M059J (cell line): ENCODE data around the gene UBE2I. TPM values are rescaled to one million over a fixed set of nuclear protein-coding genes. Genes with fewer than 3 reads are reported as not detected.
A peak's percentile ranks its signal among the peaks of the same experiment; 100 is the strongest.
"Not testable (repeated sequence)": the region's sequence is repeated elsewhere in the genome, so short reads cannot be mapped to it uniquely, and the experiment has no call there.

ENCODE experiments used
- DNase-seq: peaks from one replicate; pipeline ENCODE4 v3.0.0-alpha.2; 2012; ENCODE audit warnings: low read depth
- total RNA-seq: library from RNA; depleted of rRNA; stranded (reverse); fragments of >200 nt; shearing (Covaris generic); gene quantifications from 2 replicates; pipeline ENCODE4 v1.2.3, GENCODE V29; 2014; rRNA removed

The UBE2I gene
- total RNA-seq: 85.7 and 87.6 TPM in 2 replicates

DNA sequence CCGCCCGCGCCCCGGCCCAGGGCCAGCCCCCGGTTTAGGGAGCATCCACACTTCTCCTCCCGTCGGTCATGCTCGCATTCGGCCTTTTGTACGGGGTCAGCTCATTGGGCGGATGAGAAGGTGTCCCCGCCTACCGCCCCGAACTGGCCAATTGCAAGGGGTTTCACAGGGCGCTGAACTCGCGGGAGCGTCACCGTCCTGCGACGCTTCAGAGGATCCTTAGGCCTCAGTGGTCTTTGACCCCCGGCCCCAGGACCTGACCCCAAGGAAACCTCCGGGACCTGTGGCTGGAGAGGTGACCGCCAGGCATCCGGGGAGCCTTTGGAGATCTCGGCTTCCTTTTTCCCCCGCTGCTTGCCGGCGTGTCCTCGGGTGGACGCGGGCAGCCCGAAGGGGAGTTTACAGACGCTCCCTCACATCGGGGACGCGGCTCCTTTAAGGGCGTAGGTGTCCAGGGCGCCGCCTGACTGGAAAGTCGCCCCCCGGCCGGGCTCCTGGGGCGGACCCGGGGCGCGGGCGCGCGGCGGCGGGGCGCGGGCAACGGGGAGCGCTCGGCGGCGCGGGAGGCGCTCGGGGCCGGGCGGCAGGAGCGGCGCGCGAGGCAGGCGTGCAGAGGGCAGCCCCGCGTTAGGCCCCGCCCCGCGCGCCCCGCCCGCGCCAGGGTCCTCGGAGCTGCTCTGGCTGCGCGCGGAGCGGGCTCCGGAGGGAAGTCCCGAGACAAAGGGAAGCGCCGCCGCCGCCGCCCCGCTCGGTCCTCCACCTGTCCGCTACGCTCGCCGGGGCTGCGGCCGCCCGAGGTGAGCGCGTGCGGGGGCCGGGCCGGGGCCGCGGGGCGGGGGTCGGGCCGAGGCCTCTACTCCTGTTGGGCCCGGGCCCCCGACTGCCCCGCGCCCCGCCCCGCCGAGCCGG, at the start of gene UBE2I:
Gene UBE2I, plus strand, starts transcription at position 660 of the 909 bp plus-strand sequence. CDS start 4,395 bp downstream, outside the sequence.
- DNase-seq: peak; percentile 91

DNA sequence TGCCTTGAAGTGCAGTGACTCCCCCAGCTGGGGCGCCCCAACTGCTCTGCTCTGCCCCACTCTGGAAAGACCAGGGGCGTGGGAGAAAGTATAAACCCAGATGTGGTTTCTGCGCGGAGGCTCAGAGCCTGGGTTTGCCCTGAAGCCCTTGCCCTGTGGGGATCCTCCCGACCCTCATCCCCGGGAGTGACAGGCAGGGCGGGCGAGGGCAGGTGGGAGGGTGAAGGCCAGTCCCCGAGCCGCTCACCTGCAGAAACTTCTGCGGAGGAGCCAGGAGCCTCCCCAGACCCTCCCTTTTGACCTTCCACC, 49.7 kb upstream of the UBE2I start:
- DNase-seq: no peak

DNA sequence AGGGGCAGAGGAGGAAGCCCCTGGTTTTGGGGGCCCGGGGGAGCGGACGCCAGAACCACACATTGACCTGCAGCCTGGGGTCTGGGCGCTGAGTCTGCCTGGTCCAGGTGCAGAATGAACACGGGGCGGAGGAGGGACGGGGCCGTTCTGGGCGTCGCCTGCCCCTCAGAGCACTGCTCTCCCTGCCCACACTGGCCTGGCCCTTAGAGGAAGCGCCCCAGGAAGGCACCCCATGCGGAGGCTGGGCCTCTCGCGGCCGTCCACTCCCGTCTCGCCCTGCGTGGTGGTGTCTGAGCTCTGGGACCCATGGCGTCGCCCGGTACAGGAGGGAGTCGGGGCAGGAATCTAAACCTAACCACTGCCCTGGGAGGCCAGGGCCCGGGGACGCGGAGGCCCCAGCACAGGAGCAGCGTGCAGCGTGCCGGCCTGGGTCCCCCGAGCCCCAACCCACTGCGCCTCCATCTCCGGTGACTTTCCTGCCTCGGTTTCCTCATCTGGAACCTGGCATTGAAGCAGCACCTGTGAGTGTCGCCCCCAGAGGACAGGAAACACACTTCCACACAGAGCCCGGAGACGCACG, 49.2 kb upstream of the UBE2I start:
- no peak for DNase-seq

DNA sequence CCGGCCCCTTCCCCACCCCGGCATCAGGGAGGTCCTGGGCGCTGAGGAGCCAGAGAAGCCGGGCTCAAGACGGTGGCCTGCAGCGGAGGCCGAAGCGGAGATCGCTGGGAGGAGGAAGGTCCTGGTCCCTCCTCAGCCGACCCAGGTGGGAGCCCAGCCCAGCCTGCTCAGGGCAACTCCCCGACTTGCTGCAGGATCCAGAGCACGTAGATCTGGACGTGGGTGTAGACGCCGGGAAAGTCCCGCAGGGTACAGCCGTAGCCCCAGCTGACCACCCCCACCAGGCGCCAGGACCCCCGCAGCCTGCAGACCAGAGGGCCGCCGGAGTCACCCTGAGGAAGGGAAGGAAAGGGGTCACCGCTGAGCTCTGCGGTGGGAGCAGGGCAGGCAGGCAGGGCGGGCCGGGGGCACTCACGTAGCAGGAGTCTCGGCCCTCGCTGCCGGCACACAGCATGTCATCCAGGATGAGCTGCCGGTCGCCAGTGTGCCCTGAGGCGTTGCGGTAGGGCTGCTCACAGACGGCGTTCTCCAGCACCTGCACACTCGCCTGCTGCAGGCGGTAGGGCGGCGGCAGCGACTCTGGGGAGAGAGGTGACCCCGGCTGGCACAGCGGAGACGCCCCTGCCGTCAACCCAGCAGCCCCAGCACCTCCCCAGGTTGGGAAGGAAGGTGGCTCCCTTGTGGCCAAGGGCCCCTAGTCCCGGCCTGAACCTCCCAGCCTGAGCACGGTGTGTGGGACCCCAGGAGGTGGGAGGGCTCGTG, 48.1 kb upstream of the UBE2I start:
- DNase-seq: peak; percentile 36

DNA sequence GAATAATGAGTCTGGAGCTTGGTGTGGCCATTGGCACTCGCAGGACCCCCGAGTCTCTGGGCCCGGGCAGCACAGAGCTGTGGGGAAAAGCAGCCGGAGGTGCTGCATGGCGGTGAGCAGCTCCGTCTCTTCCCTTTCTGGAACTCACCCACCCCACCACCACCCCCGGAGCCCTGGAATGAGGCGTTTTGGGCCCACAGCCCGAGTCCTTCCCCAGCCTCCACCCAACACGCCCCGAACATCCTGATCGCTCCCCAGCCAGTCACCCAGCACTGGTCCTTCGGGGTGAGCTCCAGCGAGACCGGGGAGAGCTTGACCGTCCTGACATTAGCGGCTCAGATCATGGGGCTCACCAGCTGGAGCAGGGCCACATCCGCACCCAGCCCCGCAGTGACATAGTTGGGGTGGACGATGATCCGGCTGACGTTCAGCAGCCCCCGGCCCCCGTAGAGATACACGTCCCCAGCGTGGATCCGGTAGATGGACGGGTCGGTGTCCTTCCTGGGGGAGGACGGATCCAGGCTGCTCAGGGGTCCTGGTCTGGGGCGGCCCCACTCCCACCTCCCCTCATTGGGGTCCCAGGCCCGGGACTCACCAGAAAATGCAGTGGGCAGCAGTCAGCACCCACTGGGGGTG, 47.1 kb upstream of the UBE2I start:
- DNase-seq: no peak

DNA sequence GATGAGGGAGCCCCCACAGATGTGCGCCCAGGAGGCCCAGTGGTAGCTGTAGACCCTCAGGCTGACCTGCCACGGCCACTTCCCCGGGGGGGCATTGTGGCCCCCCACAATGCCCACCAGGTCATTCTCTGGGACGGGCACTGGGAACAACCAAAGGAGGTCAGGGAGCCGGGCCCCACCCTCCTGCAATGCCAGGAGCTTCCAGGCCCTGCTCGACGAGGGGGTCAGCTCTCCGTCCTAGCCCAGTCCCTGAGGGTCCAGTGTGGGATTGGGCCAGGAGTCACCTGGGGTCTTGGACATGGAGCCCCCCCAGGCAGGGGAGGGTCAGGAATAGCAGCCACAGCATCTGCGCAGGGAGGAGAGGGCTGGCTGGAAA, 46.6 kb upstream of the UBE2I start:
- DNase-seq: no peak

DNA sequence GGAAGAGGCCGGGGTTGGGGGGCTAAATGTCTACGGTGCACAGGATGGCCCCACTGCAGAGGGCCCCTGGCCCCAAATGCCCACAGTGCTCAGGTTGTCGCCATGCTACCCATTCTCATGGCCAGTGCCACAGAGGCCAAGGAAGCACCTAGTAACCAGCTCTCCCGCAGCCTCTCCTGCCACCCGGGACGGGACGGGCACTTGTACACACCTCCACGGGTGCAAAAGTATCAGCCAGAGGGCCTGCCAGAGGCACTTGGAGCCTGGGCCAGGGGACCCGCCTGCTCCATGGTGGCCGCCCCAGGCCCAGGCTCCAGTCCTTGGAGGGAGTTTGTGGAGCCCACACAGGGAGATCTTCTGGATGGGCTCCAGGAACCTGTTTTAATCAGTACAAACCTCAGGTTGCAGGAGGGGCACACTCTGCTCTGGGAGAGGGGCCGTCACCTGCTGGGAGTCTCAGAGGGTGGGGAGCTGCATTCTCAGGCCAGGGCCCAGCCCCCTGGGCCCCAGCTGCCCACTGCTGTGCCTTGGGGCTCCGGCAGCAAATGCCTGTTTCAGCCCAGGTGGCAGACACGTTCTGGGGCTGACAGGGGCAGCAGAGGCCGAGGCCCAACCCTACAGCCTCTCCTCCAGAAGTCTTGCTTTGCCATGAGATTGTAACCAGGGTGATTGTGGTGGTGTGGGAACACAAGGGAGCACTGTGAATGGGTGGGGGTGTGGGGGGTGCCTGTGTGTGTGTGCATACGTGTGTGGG, 45.7 kb upstream of the UBE2I start:
- no peak for DNase-seq

DNA sequence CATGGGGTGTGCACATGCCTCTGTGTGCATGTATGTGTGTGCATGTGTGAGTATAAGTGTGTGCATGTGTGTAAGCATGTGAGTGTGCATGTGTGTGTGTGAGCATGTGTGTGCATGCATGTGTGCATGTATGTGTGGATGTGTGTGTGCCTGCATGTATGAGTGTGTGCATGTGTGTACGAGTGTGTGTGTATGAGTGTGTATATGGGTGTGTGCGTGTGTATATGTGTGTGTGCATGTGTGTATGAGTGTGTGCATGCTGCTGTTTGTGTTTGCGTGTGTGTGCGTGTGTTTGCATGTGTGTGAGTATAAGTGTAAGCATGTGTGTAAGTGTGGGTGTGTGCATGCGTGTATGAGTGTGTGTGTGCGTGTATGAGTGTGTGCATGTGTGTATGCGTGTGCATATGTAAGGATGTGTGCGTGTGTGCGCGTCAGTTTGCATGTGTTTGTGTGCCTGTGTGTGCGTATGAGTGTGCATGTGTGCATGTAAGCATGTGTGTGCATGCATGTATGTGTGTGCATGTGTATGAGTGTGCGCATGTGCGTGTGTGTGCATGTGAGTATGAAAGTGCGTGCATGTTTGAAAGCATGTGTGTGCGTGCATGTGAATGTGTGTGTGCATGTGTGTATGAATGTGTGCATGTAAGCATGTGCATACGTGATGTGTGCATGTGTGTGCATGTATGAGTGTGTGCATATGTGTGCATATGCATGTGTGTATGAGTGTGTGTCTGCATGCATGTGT, 44.9 kb upstream of the UBE2I start:
- DNase-seq: no peak

DNA sequence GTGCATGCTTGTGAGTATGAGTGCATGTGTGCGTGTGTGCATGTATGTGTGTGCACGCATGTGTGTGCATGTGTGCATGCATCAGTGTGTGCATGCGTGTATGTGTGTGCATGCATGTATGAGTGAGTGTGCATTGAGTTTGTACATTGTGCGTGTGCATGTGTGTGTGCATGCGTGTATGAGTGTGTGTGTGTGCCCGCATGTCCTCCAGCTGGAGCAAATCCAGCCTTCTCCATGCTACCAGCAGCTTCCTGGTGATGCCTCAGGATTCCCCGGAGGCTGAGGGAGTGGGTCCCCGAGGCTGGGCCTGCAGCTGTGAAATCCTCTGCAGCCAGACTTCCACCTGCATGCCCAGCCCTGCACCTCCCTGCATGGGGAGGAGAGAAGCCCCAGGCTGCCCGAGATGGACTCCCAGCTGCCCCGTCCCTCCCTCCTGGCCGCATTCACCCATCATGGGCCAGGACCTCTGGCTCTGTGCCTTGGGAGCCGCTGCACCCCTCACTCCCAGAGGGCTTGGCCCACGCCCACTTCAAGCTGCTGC, 44.3 kb upstream of the UBE2I start:
- no peak for DNase-seq

DNA sequence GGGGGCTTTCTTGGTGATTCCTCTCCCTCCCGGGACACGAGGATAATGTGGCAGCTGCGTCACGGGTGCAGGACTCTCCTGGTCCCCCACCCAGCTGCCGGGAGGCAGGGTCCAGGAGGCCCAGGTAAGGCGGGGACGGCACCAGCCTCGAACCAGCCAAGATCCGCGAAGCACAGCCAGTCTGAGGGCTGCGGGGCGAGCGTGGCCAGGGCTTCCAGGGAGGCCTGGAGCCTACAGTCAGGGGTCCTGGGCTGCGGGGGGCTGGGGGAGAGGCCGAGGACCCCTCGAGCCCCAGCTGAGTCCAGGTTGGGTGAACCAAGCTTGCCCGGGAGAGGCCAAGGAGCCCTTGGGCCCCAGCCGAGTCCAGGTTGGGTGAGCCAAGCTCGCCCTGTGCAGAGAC, 43.6 kb upstream of the UBE2I start:
- no peak for DNase-seq

DNA sequence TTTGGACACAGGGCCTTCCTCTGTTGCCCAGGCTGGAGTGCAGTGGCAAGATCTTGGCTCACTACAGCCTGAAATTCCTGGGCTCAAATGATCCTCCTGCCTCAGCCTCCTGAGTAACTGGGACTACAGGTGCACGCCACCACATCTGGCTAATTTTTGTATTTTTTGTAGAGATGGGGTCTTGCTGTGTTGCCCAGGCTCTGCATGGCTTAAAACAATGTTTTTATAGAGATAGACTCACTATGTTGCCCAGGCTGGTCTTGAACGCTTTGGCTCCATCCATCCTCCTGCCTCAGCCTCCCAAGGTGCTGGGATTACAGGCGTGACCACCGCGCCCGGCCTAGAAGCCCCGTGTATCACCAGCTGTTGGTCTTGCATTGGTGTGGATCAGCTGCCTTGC, 40.0 kb upstream of the UBE2I start:
- not testable (repeated sequence) for DNase-seq

DNA sequence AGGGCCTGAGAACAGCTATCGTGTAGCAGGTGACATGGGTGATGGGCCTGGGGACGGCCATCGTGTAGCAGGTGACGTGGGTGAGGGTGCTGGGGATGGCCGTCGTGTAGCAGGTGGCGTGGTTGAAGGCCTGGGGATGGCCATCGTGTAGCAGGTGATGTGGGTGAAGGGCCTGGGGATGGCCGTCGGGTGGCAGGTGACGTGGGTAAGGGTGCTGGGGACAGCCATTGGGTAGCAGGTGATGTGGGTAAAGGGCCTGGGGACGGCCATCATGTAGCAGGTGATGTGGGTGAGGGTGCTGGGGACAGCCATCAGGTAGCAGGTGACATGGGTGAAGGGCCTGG, 38.1 kb upstream of the UBE2I start:
- DNase-seq: no peak

DNA sequence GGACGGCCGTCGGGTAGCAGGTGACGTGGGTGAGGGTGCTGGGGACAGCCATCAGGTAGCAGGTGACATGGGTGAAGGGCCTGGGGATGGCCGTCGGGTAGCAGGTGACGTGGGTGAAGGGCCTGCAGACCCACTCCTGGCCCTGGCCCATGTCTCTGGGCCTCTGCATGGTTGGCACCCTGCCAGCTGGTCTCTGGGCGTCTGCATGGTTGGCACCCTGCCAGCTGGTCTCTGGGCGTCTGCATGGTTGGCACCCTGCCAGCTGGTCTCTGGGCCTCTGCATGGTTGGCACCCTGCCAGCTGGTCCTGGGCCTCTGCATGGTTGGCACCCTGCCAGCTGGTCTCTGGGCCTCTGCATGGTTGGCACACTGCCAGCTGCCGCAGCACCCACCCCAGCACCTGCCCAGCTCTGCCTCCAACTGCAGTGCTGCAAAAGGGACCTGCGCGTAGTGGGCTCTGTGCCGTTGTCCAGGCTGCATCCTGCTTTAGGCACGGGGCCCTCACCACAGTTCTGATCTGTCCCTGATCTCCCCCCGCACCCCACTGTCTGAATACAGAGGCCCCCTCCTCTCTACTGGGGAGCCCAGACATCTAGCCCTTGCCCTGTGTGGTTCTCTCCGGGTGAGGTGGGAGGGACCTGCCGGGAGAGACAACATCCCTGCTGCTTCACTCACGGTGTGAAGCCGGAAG, 37.6 kb upstream of the UBE2I start:
- not testable (repeated sequence) for DNase-seq

DNA sequence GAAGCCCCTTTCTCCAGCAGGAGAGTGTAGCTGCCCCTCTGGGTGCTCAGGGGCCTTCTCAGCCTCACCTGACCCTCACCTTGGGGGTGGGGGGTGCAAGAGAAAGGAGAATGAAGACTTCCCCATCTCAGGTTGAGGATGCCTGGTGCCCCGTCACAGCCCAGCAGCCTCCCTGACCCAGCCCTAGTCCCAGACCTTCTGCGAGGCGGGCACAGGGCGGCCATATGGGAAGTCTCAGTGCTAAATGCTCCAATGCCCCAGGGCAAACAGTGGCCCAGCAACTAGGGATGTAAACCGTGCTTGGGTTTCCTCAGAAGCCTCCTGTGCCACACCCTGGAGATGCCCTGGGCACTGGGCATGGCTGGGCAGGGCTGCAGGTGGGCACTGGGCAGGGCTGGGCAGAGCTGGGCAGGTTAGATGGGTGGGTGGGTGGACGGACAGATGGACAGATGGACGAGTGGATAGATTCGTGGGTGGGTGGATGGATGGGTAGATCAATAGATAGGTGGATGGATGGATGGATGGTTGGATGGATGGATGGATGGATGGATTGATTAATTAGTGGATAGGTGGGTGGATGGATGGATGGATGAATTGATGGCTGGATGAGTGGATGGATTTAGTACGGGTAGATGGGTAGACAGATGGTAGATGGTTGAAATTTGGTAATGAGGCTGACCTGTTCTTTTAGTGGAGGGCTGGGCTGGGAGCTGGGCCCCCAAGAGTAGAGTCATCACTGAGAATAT, 36.8 kb upstream of the UBE2I start:
- no peak for DNase-seq

DNA sequence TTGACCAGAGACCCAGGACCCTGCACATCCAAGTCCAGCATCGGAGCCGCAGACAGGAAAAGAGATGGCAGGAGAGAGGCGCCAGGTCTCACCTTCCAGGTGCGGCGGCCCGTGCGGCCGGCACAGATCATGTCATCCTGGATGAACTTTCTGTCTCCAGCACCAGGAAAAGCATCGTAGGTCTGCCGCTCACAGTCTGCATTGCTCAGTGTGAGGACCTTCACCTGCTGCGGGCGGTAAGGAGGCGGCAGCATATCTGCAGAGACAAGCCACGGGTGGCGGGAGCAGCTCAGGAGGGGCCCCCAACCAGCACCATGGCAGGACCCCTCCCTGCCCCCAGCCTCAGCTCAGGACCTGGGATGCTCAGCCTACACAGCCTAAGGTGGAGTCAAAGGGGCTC, 35.6 kb upstream of the UBE2I start:
- DNase-seq: no peak

DNA sequence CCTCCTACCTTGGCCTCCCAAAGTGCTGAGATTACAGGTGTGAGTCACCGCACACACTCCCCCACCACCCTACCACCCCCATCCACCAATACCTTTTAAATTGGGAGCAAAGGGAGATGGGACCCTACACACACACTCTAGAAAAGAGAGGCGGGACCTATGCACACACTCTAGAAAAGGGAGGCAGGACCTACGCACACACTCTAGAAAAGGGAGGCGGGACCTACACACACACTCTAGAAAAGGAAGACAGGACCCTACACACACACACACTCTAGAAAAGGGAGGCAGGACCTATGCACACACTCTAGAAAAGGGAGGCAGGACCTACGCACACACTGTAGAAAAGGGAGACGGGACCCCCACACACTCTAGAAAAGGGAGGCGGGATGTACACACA, 34.7 kb upstream of the UBE2I start:
- no peak for DNase-seq

DNA sequence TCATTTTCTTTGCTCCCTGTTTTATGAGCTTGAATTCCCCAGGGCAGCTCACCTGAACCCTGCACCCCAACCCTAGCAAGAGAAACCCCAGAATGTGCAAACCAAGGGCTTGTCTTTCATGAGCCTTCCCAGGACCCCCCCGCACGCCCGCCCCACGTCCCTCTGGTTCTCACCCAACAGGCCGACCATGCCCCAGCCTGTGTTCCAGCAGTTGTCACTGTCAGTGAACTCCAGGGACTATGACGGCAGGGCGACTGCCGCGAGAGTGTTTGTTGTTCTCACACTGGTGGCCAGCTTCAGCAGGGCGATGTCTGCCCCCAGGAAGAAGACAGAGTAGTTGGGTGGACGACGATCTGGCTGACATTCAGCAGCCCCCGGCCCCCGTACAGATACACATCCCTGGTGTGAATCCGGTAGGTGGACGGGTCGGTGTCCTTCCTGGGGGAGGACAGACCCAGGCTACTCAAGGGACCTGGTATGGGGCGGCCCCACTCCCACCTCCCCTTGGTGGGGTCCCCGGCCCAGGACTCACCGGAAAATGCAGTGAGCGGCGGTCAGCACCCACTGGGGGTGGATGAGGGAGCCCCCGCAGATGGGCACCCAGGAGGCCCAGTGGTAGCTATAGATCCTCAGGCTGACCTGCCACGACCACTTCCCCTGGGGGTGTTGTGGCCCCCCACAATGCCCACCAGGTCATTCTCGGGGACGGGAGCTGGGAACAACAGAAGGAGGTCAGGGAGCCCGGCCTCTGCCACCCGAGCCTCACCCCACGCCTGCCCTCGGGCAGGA, 33.5 kb upstream of the UBE2I start:
- DNase-seq: no peak

DNA sequence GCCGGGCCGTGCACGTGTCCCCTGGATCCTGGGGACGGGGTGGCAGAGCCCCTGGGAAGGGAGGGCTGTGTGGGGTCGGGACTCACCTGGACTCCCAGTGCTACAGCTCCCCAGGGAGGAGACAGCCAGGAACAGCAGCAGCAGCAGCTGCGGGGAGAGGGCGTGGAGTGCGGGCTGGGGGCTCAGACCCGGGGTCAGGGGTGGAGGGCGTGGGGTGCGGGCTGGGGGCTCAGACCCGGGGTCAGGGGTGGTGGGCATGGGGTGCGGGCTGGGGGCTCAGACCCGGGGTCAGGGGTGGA, 32.9 kb upstream of the UBE2I start:
- no peak for DNase-seq

DNA sequence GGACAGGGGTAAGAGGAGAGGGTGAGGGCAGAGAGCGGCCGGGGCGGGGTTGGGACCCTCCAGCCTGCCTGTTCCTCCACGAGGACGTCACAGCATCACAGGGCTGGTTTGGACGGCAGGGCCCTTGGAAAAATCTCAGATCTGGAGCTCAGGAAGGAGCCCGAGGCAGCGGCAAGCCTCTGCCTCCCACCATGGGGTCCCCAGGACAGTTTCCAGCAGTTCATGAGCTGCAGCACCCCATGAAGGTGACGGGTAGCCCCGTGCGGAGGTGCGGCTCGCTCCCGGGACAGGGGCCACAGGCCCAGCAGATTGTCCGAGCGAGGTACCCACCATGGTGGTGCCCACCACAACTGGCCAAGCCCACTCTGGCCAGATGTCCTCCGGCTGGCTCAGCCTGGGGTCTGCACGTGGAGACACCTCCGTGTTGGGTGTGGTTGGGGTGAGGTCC, 32.3 kb upstream of the UBE2I start:
- DNase-seq: no peak
